ENCODE measurements around the gene NEMP1.

DNA sequence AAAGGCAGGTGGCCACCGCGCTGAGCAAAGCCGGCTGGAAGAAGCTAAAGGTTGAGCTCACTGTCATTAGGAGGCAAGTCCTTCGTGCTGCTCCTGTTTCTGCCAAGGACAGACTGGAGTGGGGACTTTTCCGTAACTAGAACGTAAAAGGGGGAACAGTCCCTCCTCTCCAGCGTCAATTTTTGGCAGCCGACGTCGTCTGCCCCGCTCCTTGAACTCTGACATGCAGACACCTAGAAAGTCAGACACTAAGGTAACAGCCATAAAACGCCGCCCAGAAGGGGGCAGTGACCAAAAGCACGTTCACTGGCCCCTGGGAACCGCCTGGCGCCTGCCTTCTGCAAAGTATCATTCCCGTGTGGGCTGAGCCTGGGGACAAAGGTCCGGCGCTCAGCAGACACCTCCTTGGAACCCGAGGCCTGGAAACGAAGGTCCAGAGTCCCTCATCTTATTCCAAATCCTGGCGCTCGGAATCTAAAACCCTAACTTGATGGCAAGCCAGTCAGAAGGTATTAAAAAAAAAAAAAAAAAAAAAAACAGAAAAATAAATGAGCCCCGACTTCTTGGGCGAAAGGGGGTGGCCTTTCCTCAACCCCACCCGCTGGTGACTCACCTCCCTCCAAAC, 48.6 kb upstream of the NEMP1 start:
- TF ChIP-seq POLR2AphosphoS5 (IDR thresholded peaks at IDR 0.05; ENCODE audit: low read depth), result no peak
- TF ChIP-seq SPI1 (IDR thresholded peaks at IDR 0.05; ENCODE audit: borderline replicate concordance, low read depth), result no peak
- TF ChIP-seq, protein P1, sequence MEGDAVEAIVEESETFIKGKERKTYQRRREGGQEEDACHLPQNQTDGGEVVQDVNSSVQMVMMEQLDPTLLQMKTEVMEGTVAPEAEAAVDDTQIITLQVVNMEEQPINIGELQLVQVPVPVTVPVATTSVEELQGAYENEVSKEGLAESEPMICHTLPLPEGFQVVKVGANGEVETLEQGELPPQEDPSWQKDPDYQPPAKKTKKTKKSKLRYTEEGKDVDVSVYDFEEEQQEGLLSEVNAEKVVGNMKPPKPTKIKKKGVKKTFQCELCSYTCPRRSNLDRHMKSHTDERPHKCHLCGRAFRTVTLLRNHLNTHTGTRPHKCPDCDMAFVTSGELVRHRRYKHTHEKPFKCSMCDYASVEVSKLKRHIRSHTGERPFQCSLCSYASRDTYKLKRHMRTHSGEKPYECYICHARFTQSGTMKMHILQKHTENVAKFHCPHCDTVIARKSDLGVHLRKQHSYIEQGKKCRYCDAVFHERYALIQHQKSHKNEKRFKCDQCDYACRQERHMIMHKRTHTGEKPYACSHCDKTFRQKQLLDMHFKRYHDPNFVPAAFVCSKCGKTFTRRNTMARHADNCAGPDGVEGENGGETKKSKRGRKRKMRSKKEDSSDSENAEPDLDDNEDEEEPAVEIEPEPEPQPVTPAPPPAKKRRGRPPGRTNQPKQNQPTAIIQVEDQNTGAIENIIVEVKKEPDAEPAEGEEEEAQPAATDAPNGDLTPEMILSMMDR (IDR thresholded peaks at IDR 0.05; ENCODE audit: insufficient read depth, low read length), result no peak
- no peak for TF ChIP-seq REST (IDR thresholded peaks at IDR 0.05; ENCODE audit: insufficient replicate concordance, low read depth)
- TF ChIP-seq GABPA (IDR thresholded peaks at IDR 0.05; ENCODE audit: low read depth), result no peak

Measured in HL-60 (cell line).